ENCODE results near the gene TSLP. TPM values are rescaled to one million over a fixed set of nuclear protein-coding genes. Genes with fewer than 3 reads are reported as not detected.

The TSLP gene
- total and polyA plus RNA-seq, 2 of the 8 experiments (the other 6 are each of a cell fraction or from before 2014, with no cell fraction given), result 0.39 to 1.9 TPM

- TF ChIP-seq CHD7 (IDR thresholded peaks at IDR 0.05; ENCODE audit: insufficient replicate concordance, low read length) (no peak), SIN3A (conservative IDR thresholded peaks at IDR 0.05 in 1 of 2, IDR thresholded peaks at IDR 0.05 in 1 of 2; ENCODE audit: low read depth in 1 of 2, low read length in 2 of 2) (0 out of 4 replicates have a peak, but pooled peaks of 1 of the 2 experiments have one; percentile 48), GTF2F1 (IDR thresholded peaks at IDR 0.05; ENCODE audit: borderline replicate concordance, low read depth, low read length) (no peak), HDAC2 (IDR thresholded peaks at IDR 0.05; ENCODE audit: borderline replicate concordance in 1 of 2, low read depth in 2 of 2, low read length in 2 of 2) (no peak), SRF (IDR thresholded peaks at IDR 0.05; ENCODE audit: low read depth, low read length) (no peak), POLR2AphosphoS5 (IDR thresholded peaks at IDR 0.05; ENCODE audit: low read depth, low read length) (no peak), TAF7 (optimal IDR thresholded peaks at IDR 0.05; ENCODE audit: borderline replicate concordance, low read depth, low read length) (no peak), CHD1 (IDR thresholded peaks at IDR 0.05; ENCODE audit: low read depth, low read length) (no peak), CBX5 (IDR thresholded peaks at IDR 0.05; ENCODE audit: low read depth, low read length) (no peak), TCF12 (IDR thresholded peaks at IDR 0.05; ENCODE audit: low read depth, low read length) (no peak)
Observed at GRCh38 chr5:111072949-111073682, 1.6 kb downstream of the TSLP start (continued).
